ENCODE results near the gene CNTNAP2.

Gene CNTNAP2

GRCh38 chr7:146276888-146277287 lies 160.3 kb downstream of the CNTNAP2 start:
- H3K27ac Mint-ChIP-seq: no peak overlapping the region
- H3K27me3 Mint-ChIP-seq (ENCODE audit: low read depth): no peaks in the 10 kb centered on the region
- no peak for DNase-seq (ENCODE audit: low spot score)
- H3K36me3 Mint-ChIP-seq (ENCODE audit: low read depth): no peaks in the 10 kb centered on the region
- no peak overlapping the region for H3K4me3 Mint-ChIP-seq
- H3K4me1 Mint-ChIP-seq (ENCODE audit: low read depth): no peaks in the 10 kb centered on the region
- peaks cover 11% of the 10 kb centered on the region for H3K9me3 Mint-ChIP-seq

GRCh38 chr7:146285418-146285817 lies 168.8 kb downstream of the CNTNAP2 start:
- no peak for DNase-seq (ENCODE audit: low spot score)
- Mint-ChIP-seq H3K27ac (no peak overlapping the region), H3K4me1 (ENCODE audit: low read depth) (no peaks in the 10 kb centered on the region), H3K27me3 (ENCODE audit: low read depth) (no peaks in the 10 kb centered on the region), H3K36me3 (ENCODE audit: low read depth) (no peaks in the 10 kb centered on the region), H3K9me3 (peaks cover 9% of the 10 kb centered on the region), H3K4me3 (no peak overlapping the region)

- peaks cover 18% of the 10 kb centered on the region for H3K9me3 Mint-ChIP-seq
- no peaks in the 10 kb centered on the region for H3K4me1 Mint-ChIP-seq (ENCODE audit: low read depth)
- no peak overlapping the region for H3K27ac Mint-ChIP-seq
- no peaks in the 10 kb centered on the region for H3K27me3 Mint-ChIP-seq (ENCODE audit: low read depth)
- no peak overlapping the region for H3K4me3 Mint-ChIP-seq
- DNase-seq (ENCODE audit: low spot score): no peak
- no peaks in the 10 kb centered on the region for H3K36me3 Mint-ChIP-seq (ENCODE audit: low read depth)
Measured at GRCh38 chr7:146290746-146291145, 174.1 kb downstream of the CNTNAP2 start.

- Mint-ChIP-seq H3K4me1 (ENCODE audit: low read depth) (no peaks in the 10 kb centered on the region), H3K4me3 (no peak overlapping the region), H3K9me3 (peaks cover 8% of the 10 kb centered on the region), H3K36me3 (ENCODE audit: low read depth) (no peaks in the 10 kb centered on the region), H3K27me3 (ENCODE audit: low read depth) (no peaks in the 10 kb centered on the region), H3K27ac (no peak overlapping the region)
- DNase-seq (ENCODE audit: low spot score): no peak
Measured at GRCh38 chr7:146291900-146292299, 175.3 kb downstream of the CNTNAP2 start.

GRCh38 chr7:146296028-146296427 lies 179.4 kb downstream of the CNTNAP2 start:
- H3K27ac Mint-ChIP-seq: no peak overlapping the region
- H3K9me3 Mint-ChIP-seq: peaks cover 12% of the 10 kb centered on the region
- no peak for DNase-seq (ENCODE audit: low spot score)
- no peak overlapping the region for H3K4me3 Mint-ChIP-seq
- no peaks in the 10 kb centered on the region for H3K27me3 Mint-ChIP-seq (ENCODE audit: low read depth)
- no peaks in the 10 kb centered on the region for H3K36me3 Mint-ChIP-seq (ENCODE audit: low read depth)
- no peaks in the 10 kb centered on the region for H3K4me1 Mint-ChIP-seq (ENCODE audit: low read depth)

- H3K9me3 Mint-ChIP-seq: peaks cover 13% of the 10 kb centered on the region
- H3K36me3 Mint-ChIP-seq (ENCODE audit: low read depth): no peaks in the 10 kb centered on the region
- no peak overlapping the region for H3K4me3 Mint-ChIP-seq
- H3K27me3 Mint-ChIP-seq (ENCODE audit: low read depth): no peaks in the 10 kb centered on the region
- no peak for DNase-seq (ENCODE audit: low spot score)
- H3K27ac Mint-ChIP-seq: no peak overlapping the region
- no peaks in the 10 kb centered on the region for H3K4me1 Mint-ChIP-seq (ENCODE audit: low read depth)
Measured at GRCh38 chr7:146314962-146315361, 198.4 kb downstream of the CNTNAP2 start.

- Mint-ChIP-seq H3K27me3 (ENCODE audit: low read depth) (no peaks in the 10 kb centered on the region), H3K36me3 (ENCODE audit: low read depth) (no peaks in the 10 kb centered on the region), H3K4me3 (no peak overlapping the region), H3K9me3 (peaks cover 6% of the 10 kb centered on the region), H3K27ac (no peak overlapping the region), H3K4me1 (ENCODE audit: low read depth) (no peaks in the 10 kb centered on the region)
- no peak for DNase-seq (ENCODE audit: low spot score)
Measured at GRCh38 chr7:146319629-146320028, 203.0 kb downstream of the CNTNAP2 start.

GRCh38 chr7:146321301-146321700 lies 204.7 kb downstream of the CNTNAP2 start:
- Mint-ChIP-seq H3K36me3 (ENCODE audit: low read depth) (no peaks in the 10 kb centered on the region), H3K9me3 (peaks cover 6% of the 10 kb centered on the region), H3K27me3 (ENCODE audit: low read depth) (no peaks in the 10 kb centered on the region), H3K27ac (no peak overlapping the region), H3K4me1 (ENCODE audit: low read depth) (no peaks in the 10 kb centered on the region), H3K4me3 (no peak overlapping the region)
- DNase-seq (ENCODE audit: low spot score): no peak

- H3K9me3 Mint-ChIP-seq: peaks cover 26% of the 10 kb centered on the region
- DNase-seq (ENCODE audit: low spot score): no peak
- no peak overlapping the region for H3K27ac Mint-ChIP-seq
- no peaks in the 10 kb centered on the region for H3K4me1 Mint-ChIP-seq (ENCODE audit: low read depth)
- H3K27me3 Mint-ChIP-seq (ENCODE audit: low read depth): no peaks in the 10 kb centered on the region
- no peak overlapping the region for H3K4me3 Mint-ChIP-seq
- H3K36me3 Mint-ChIP-seq (ENCODE audit: low read depth): no peaks in the 10 kb centered on the region
Measured at GRCh38 chr7:146331369-146331768, 214.8 kb downstream of the CNTNAP2 start.

- peaks cover 13% of the 10 kb centered on the region for H3K9me3 Mint-ChIP-seq
- H3K27me3 Mint-ChIP-seq (ENCODE audit: low read depth): no peaks in the 10 kb centered on the region
- H3K4me3 Mint-ChIP-seq: no peak overlapping the region
- H3K36me3 Mint-ChIP-seq (ENCODE audit: low read depth): no peaks in the 10 kb centered on the region
- no peaks in the 10 kb centered on the region for H3K4me1 Mint-ChIP-seq (ENCODE audit: low read depth)
- H3K27ac Mint-ChIP-seq: no peak overlapping the region
- no peak for DNase-seq (ENCODE audit: low spot score)
Measured at GRCh38 chr7:146345251-146345650, 228.7 kb downstream of the CNTNAP2 start.

GRCh38 chr7:146346096-146346495 lies 229.5 kb downstream of the CNTNAP2 start:
- H3K9me3 Mint-ChIP-seq: peaks cover 13% of the 10 kb centered on the region
- H3K27me3 Mint-ChIP-seq (ENCODE audit: low read depth): no peaks in the 10 kb centered on the region
- no peak for DNase-seq (ENCODE audit: low spot score)
- no peaks in the 10 kb centered on the region for H3K4me1 Mint-ChIP-seq (ENCODE audit: low read depth)
- H3K27ac Mint-ChIP-seq: no peak overlapping the region
- H3K4me3 Mint-ChIP-seq: no peak overlapping the region
- H3K36me3 Mint-ChIP-seq (ENCODE audit: low read depth): no peaks in the 10 kb centered on the region

- H3K4me1 Mint-ChIP-seq (ENCODE audit: low read depth): no peaks in the 10 kb centered on the region
- H3K36me3 Mint-ChIP-seq (ENCODE audit: low read depth): no peaks in the 10 kb centered on the region
- no peak for DNase-seq (ENCODE audit: low spot score)
- peaks cover 11% of the 10 kb centered on the region for H3K9me3 Mint-ChIP-seq
- H3K27ac Mint-ChIP-seq: no peak overlapping the region
- no peak overlapping the region for H3K4me3 Mint-ChIP-seq
- no peaks in the 10 kb centered on the region for H3K27me3 Mint-ChIP-seq (ENCODE audit: low read depth)
Measured at GRCh38 chr7:146355216-146355615, 238.6 kb downstream of the CNTNAP2 start.

- no peaks in the 10 kb centered on the region for H3K4me1 Mint-ChIP-seq (ENCODE audit: low read depth)
- H3K36me3 Mint-ChIP-seq (ENCODE audit: low read depth): no peaks in the 10 kb centered on the region
- H3K27me3 Mint-ChIP-seq (ENCODE audit: low read depth): no peaks in the 10 kb centered on the region
- H3K9me3 Mint-ChIP-seq: peaks cover 13% of the 10 kb centered on the region
- DNase-seq (ENCODE audit: low spot score): no peak
- no peak overlapping the region for H3K27ac Mint-ChIP-seq
- H3K4me3 Mint-ChIP-seq: no peak overlapping the region
Measured at GRCh38 chr7:146359176-146359575, 242.6 kb downstream of the CNTNAP2 start.

- no peak overlapping the region for H3K27ac Mint-ChIP-seq
- no peaks in the 10 kb centered on the region for H3K36me3 Mint-ChIP-seq (ENCODE audit: low read depth)
- no peaks in the 10 kb centered on the region for H3K27me3 Mint-ChIP-seq (ENCODE audit: low read depth)
- no peak for DNase-seq (ENCODE audit: low spot score)
- peaks cover 7% of the 10 kb centered on the region for H3K9me3 Mint-ChIP-seq
- no peak overlapping the region for H3K4me3 Mint-ChIP-seq
- no peaks in the 10 kb centered on the region for H3K4me1 Mint-ChIP-seq (ENCODE audit: low read depth)
Measured at GRCh38 chr7:146366938-146367337, 250.3 kb downstream of the CNTNAP2 start.

- Mint-ChIP-seq H3K9me3 (peaks cover 17% of the 10 kb centered on the region), H3K27me3 (ENCODE audit: low read depth) (no peaks in the 10 kb centered on the region), H3K27ac (no peak overlapping the region), H3K36me3 (ENCODE audit: low read depth) (no peaks in the 10 kb centered on the region), H3K4me1 (ENCODE audit: low read depth) (no peaks in the 10 kb centered on the region), H3K4me3 (no peak overlapping the region)
- DNase-seq (ENCODE audit: low spot score): no peak
Measured at GRCh38 chr7:146370171-146370570, 253.6 kb downstream of the CNTNAP2 start.
